Measurements from ENCODE around the gene FAM217A. TPM values are rescaled to one million over a fixed set of nuclear protein-coding genes. Genes with fewer than 3 reads are reported as not detected.
A peak's percentile ranks its signal among the peaks of the same experiment; 100 is the strongest.

Gene FAM217A
- total and polyA plus RNA-seq, 2 of the 13 experiments (the other 11 are each of a cell fraction or from before 2014, with no cell fraction given), result not detected

GRCh38 chr6:4021133-4021853, 57.6 kb downstream of the FAM217A start (continued):
- peak; percentile 95 for TF ChIP-seq ZBTB25 (CRISPR knock-in tag; IDR thresholded peaks at IDR 0.05)
- TF ChIP-seq LBX2 (CRISPR knock-in tag; IDR thresholded peaks at IDR 0.05; ENCODE audit: borderline replicate concordance), result no peak
- TF ChIP-seq ZFP37 (CRISPR knock-in tag; IDR thresholded peaks at IDR 0.05; ENCODE audit: borderline replicate concordance), result peak; percentile 75; the same call in 1 of the 2 replicates
- TF ChIP-seq ZNF75D (CRISPR knock-in tag; IDR thresholded peaks at IDR 0.05; ENCODE audit: borderline replicate concordance), result no peak
- TF ChIP-seq ZNF572 (CRISPR knock-in tag; IDR thresholded peaks at IDR 0.05), result peak; percentile 76; the same call in 1 of the 2 replicates
- TF ChIP-seq ZNF660 (CRISPR knock-in tag; IDR thresholded peaks at IDR 0.05; ENCODE audit: borderline replicate concordance, low read depth), result no peak
- TF ChIP-seq HOXD1 (CRISPR knock-in tag; IDR thresholded peaks at IDR 0.05), result peak; percentile 85
- TF ChIP-seq SNAPC2 (CRISPR knock-in tag; IDR thresholded peaks at IDR 0.05), result peak; percentile 79
- peak; percentile 98 for TF ChIP-seq ARID2 (CRISPR knock-in tag; IDR thresholded peaks at IDR 0.05; ENCODE audit: borderline replicate concordance)
- peak; percentile 80; the same call in 1 of the 2 replicates for TF ChIP-seq ZNF607 (CRISPR knock-in tag; IDR thresholded peaks at IDR 0.05; ENCODE audit: borderline replicate concordance)
- peak; percentile 72 for TF ChIP-seq HDAC1 (CRISPR knock-in tag; IDR thresholded peaks at IDR 0.05)
- TF ChIP-seq ZNF580 (CRISPR knock-in tag; IDR thresholded peaks at IDR 0.05; ENCODE audit: borderline replicate concordance, low read depth), result peak; percentile 54; the same call in 1 of the 2 replicates
- peak; percentile 62 for TF ChIP-seq FOXP4 (CRISPR knock-in tag; IDR thresholded peaks at IDR 0.05)
- no peak for TF ChIP-seq IKZF1 (IDR thresholded peaks at IDR 0.05)
- peak; percentile 69; the same call in 1 of the 2 replicates for TF ChIP-seq HOMEZ (CRISPR knock-in tag; IDR thresholded peaks at IDR 0.05; ENCODE audit: low read depth)
- TF ChIP-seq ZBTB33 (CRISPR knock-in tag; IDR thresholded peaks at IDR 0.05), result no peak
- TF ChIP-seq ATF5 (CRISPR knock-in tag; IDR thresholded peaks at IDR 0.05; ENCODE audit: low read depth), result no peak
- peak; percentile 61; the same call in 1 of the 2 replicates for TF ChIP-seq ZNF232 (CRISPR knock-in tag; IDR thresholded peaks at IDR 0.05; ENCODE audit: borderline replicate concordance)
- TF ChIP-seq ZNF235 (CRISPR knock-in tag; IDR thresholded peaks at IDR 0.05; ENCODE audit: borderline replicate concordance), result peak; percentile 90; the same call in 1 of the 2 replicates
- no peak; the same call in 1 of the 2 replicates for TF ChIP-seq ZNF441 (CRISPR knock-in tag; IDR thresholded peaks at IDR 0.05; ENCODE audit: borderline replicate concordance)
- TF ChIP-seq KDM5B (CRISPR knock-in tag; IDR thresholded peaks at IDR 0.05; ENCODE audit: borderline replicate concordance), result peak; percentile 88

Measured in HepG2 (cell line).